ENCODE measurements around the gene LRRK1.

DNA sequence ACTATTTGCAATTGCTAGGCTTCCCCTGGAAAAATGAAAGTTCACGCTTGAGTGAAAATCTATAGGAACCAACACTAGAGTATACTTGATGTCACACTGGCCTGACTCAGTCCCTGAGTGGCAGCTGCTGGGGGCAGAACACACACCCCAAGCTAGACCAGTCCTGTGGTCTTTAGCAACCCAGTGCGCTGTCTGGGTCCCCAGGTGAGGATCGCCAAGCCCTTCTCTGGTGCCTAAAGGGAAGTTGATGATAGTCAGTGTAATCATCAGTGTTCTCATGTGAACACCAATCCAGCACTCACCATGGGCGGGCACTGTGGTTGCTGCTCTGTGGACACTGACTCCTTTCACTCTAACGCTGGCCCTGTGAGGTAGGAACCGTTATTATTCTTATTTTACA, 28.3 kb upstream of the LRRK1 start:
- TF ChIP-seq POLR2A (IDR thresholded peaks at IDR 0.05) (no peak), POLR2AphosphoS5 (IDR thresholded peaks at IDR 0.05) (no peak)
- TF ChIP-seq, protein P1, sequence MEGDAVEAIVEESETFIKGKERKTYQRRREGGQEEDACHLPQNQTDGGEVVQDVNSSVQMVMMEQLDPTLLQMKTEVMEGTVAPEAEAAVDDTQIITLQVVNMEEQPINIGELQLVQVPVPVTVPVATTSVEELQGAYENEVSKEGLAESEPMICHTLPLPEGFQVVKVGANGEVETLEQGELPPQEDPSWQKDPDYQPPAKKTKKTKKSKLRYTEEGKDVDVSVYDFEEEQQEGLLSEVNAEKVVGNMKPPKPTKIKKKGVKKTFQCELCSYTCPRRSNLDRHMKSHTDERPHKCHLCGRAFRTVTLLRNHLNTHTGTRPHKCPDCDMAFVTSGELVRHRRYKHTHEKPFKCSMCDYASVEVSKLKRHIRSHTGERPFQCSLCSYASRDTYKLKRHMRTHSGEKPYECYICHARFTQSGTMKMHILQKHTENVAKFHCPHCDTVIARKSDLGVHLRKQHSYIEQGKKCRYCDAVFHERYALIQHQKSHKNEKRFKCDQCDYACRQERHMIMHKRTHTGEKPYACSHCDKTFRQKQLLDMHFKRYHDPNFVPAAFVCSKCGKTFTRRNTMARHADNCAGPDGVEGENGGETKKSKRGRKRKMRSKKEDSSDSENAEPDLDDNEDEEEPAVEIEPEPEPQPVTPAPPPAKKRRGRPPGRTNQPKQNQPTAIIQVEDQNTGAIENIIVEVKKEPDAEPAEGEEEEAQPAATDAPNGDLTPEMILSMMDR (IDR thresholded peaks at IDR 0.05): no peak

All from prostate gland (tissue), 2 donors.